ENCODE results near the gene ERGIC1.

DNA sequence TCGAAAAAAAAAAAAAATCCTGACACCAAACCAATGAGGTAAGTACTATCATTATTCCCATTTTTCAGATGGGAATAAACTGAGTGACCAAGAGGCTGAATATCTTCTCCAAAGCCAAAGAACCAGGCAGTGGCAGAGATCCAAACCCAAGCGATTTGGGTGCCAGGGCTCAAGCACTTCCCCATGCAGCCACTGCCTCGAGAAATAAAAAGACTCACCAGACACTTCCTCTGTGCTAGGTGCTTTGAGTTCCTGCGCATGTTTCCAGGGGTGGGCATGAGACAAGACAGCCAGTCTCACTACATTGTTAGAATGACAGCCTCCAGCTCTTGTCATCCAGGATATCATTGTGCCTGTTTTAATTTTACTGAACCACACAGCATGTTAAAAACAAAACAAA is 122.9 kb downstream of the ERGIC1 start:
- TF ChIP-seq, protein P1, sequence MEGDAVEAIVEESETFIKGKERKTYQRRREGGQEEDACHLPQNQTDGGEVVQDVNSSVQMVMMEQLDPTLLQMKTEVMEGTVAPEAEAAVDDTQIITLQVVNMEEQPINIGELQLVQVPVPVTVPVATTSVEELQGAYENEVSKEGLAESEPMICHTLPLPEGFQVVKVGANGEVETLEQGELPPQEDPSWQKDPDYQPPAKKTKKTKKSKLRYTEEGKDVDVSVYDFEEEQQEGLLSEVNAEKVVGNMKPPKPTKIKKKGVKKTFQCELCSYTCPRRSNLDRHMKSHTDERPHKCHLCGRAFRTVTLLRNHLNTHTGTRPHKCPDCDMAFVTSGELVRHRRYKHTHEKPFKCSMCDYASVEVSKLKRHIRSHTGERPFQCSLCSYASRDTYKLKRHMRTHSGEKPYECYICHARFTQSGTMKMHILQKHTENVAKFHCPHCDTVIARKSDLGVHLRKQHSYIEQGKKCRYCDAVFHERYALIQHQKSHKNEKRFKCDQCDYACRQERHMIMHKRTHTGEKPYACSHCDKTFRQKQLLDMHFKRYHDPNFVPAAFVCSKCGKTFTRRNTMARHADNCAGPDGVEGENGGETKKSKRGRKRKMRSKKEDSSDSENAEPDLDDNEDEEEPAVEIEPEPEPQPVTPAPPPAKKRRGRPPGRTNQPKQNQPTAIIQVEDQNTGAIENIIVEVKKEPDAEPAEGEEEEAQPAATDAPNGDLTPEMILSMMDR (IDR thresholded peaks at IDR 0.05), result no peak
- no peak for TF ChIP-seq POLR2A (IDR thresholded peaks at IDR 0.05)

Measured in body of pancreas (tissue), 4 donors.